Right lobe of liver (tissue), 4 donors: Measurements from ENCODE around the gene IGSF9B.

Experiments used
- POLR2A ChIP-seq: fragments of 450-650 bp; IDR thresholded peaks from one replicate; pipeline ENCODE4 v1.6.1; 2017; ENCODE audit warnings: antibody characterized with exemption, mild to moderate bottlenecking
- TF ChIP-seq, protein P1 (sequence below), 4 donors: fragments of 200-600 bp in 3 of 4; fragments of 450-650 bp in 1 of 4; IDR thresholded peaks; one replicate each; pipeline versions ENCODE4 v1.5.1 to v1.8.0; 2016 to 2022; ENCODE audit warnings: antibody characterized with exemption in 4 of 4, mild to moderate bottlenecking in 2 of 4
- donor health status: DM: no; HTN: no; CAD: no.
- donor health status: DM: no; HTN: no; CAD: no.
- donor health status: DM: no; HTN: yes; CAD: no.

DNA sequence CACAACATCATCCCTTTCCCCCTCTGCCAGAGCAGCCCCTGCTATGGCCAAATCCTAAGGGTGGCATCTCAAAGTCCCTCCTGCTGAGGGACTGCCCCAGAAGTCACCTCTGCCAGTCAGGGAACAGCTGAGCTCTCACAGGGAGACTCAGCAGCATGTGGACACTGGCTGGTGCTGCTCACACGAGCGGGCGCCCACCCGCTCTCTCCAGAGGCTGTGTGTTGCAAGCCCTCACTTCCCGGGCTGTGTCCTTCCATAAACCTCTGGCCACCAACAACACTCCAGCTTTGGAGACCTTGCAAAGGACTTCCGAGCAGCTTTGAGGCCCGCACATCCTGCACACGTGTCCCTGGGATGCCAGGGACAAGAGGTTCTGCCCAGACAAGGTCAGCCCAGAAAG lies 2.8 kb downstream of the IGSF9B start:
- TF ChIP-seq, protein P1, sequence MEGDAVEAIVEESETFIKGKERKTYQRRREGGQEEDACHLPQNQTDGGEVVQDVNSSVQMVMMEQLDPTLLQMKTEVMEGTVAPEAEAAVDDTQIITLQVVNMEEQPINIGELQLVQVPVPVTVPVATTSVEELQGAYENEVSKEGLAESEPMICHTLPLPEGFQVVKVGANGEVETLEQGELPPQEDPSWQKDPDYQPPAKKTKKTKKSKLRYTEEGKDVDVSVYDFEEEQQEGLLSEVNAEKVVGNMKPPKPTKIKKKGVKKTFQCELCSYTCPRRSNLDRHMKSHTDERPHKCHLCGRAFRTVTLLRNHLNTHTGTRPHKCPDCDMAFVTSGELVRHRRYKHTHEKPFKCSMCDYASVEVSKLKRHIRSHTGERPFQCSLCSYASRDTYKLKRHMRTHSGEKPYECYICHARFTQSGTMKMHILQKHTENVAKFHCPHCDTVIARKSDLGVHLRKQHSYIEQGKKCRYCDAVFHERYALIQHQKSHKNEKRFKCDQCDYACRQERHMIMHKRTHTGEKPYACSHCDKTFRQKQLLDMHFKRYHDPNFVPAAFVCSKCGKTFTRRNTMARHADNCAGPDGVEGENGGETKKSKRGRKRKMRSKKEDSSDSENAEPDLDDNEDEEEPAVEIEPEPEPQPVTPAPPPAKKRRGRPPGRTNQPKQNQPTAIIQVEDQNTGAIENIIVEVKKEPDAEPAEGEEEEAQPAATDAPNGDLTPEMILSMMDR (IDR thresholded peaks at IDR 0.05), result no peak
- TF ChIP-seq POLR2A, result no peak
